ENCODE measurements around the gene THBD.

THBD gene

DNA sequence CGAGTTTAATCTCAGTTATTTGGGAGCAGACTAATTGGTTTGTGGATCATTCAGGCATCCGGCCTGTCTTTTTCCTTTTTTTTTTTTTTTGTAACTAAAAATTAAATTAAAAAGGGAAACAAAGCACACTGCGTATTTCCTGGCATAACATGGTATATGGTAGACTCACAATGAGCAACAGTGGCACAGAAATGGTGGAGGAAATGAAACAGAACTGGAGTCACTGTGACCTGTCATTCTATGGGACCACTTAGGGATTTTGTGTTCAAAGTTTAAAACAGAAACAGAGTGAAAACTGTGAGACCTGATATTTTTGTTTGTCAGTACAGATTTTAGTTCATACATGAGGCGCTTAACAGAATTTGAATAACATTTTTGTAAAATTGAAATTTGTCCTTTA is 41.4 kb upstream of the THBD start:
- H3K4me3 ChIP-seq (ENCODE audit: low read depth, low read length) = no peak overlapping the region
- TF ChIP-seq, protein P1, sequence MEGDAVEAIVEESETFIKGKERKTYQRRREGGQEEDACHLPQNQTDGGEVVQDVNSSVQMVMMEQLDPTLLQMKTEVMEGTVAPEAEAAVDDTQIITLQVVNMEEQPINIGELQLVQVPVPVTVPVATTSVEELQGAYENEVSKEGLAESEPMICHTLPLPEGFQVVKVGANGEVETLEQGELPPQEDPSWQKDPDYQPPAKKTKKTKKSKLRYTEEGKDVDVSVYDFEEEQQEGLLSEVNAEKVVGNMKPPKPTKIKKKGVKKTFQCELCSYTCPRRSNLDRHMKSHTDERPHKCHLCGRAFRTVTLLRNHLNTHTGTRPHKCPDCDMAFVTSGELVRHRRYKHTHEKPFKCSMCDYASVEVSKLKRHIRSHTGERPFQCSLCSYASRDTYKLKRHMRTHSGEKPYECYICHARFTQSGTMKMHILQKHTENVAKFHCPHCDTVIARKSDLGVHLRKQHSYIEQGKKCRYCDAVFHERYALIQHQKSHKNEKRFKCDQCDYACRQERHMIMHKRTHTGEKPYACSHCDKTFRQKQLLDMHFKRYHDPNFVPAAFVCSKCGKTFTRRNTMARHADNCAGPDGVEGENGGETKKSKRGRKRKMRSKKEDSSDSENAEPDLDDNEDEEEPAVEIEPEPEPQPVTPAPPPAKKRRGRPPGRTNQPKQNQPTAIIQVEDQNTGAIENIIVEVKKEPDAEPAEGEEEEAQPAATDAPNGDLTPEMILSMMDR (IDR thresholded peaks at IDR 0.05; ENCODE audit: insufficient read depth, low read length, missing control alignments) = no peak
- POLR2A ChIA-PET = no interaction called here
- CTCF ChIA-PET = no interaction called here
- DNase-seq (ENCODE audit: low read depth, low spot score) = no peak

DNA sequence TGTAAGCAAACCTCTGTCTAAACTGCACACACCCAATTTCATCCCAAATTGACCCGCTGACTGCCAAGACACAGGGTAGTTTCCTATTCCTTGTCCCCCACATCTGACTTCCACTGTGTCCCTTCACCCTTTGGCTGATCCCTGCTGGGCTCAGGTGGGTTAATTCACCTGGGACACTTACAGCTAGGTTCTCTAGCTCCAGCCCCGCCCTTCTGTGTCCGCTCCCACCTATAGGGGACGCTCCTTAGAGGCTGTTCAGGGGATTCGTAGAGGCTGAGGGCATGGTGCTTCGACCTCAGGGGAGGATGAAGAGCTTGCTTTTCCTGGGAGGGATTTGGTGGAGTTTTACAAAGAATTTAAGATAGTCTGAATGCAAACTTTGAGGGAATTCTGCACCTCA is 40.7 kb upstream of the THBD start:
- ChIA-PET POLR2A (no interaction called here), CTCF (no interaction called here)
- TF ChIP-seq, protein P1 (IDR thresholded peaks at IDR 0.05; ENCODE audit: insufficient read depth, low read length, missing control alignments) = no peak

DNA sequence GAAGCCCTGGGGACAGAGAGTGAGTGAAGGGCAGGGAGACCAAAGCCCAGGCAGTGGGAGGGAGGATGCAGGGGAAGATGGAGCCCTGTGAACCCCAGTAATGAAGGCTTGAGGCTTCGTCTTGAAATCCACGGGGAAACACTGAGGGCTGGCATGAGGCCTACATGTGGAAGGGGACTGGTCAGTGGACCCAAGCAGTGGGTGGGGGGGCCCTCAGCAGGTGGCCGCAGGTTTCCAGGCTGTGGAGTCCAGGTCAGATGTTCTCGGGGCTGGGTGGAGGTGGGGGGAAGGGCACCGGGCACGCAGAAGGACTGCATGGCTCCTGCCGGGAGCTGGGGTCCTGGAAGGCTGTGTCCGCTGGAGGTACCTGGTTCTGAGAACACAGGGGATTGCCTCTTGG is 39.4 kb upstream of the THBD start:
- POLR2A ChIA-PET = no interaction called here
- TF ChIP-seq, protein P1 (IDR thresholded peaks at IDR 0.05; ENCODE audit: insufficient read depth, low read length, missing control alignments) = no peak
- no peak for DNase-seq (ENCODE audit: low read depth, low spot score)
- CTCF ChIA-PET = no interaction called here
- no peak overlapping the region for H3K4me3 ChIP-seq (ENCODE audit: low read depth, low read length)

More for the DNA sequence above, 40.7 kb upstream of the THBD start:
- no peak overlapping the region for H3K4me3 ChIP-seq (ENCODE audit: low read depth, low read length)
- DNase-seq (ENCODE audit: low read depth, low spot score) = no peak

DNA sequence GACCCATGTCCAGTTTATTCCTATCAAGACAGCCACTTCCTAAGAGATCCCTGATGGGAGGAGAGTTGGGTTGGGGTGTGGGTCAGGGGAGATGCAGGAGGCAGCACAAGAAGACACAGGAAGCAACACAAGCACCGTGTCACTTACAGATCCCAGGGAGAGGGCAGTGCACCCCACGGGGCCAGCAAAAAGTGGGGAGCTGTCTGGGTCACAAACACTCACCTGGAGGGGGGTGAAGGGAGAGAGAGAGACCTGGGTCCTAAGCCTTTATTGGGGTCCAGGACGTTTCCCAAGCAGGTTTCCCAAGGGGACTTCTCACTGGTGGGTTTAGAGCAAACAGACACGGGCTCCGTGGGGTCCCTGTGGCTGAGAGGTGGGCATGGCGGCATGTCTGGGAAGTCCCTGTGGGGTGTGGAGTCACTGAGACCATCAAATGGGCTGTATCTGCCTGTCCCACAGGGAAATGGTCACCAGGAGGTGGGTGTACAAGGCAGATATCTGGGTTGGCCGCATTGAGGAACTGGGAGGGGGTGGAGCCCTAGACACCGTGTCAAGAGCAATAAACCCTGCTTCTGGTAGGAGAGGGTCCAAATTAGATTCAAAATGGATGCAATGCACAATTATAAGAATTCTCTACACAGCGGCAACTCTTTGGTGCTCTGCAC is 38.2 kb upstream of the THBD start:
- POLR2A ChIA-PET = no interaction called here
- no peak for DNase-seq (ENCODE audit: low read depth, low spot score)

DNA sequence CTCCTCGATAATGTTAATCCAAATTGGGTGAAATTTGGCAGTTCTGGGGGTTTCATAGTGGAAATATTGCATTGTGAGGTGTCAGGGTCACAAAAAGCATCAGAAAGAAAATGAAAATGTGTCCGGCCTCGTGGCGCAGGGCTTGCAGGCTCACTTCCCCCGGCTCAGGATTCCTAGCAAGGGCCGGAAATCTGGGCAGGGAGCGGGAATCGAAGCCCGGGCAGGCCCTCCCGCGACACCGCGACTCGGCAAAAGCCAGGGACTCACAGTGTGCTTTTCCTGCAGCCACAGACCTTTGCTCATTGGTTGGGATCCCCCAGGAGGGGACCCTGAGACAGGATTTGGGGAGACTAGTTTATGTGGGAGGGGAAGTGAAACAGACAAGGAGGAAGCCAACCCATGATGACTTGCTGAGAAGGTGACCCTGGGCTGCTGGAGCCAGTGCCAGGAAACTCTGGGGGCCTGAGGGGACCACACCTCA is 37.5 kb upstream of the THBD start:
- DNase-seq (ENCODE audit: low read depth, low spot score) = no peak
- POLR2A ChIA-PET = no interaction called here

More for the DNA sequence above, 38.2 kb upstream of the THBD start:
- TF ChIP-seq, protein P1 (IDR thresholded peaks at IDR 0.05; ENCODE audit: insufficient read depth, low read length, missing control alignments) = no peak
- CTCF ChIA-PET = no interaction called here
- H3K4me3 ChIP-seq (ENCODE audit: low read depth, low read length) = no peak overlapping the region

DNA sequence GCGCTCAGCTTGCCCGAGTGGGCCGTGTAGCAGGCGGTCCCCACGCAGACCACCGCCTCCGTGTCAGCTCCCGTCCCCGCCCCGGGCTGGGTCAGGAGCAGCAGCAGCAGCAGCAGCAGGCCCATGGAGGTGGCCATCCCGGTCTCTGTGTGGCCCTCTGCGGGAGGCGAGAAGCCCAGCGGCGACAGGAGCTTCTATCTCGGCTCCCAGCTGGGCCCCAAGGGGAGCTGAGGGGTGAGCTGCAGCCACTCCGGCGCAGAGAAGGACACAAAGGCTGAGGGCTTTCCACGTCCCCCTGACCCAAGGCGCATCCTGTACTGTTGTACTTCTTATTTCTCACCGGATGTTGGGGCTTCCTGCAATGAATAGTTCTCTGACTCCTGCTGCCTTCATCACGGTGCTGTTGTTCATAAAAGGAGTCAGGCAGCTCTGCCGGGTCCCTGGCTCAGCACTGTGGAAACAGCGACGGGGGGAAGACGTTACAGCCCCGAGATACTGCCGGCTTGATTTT is 36.6 kb upstream of the THBD start, which contains the start of gene CD93:
TSS of gene CD93 (minus strand) at position 269 of the 511 bp plus-strand sequence. CDS start at position 137, 132 bp downstream.
- DNase-seq (ENCODE audit: low read depth, low spot score) = no peak
- H3K4me3 ChIP-seq (ENCODE audit: low read depth, low read length) = no peak within 1 kb of the TSS
- CTCF ChIA-PET = interaction anchor here (0.9 kb wide), 1 partner anchor 24 kb away, joined by 4 read pairs; no protein-coding TSS in a partner anchor

More for the DNA sequence above, 37.5 kb upstream of the THBD start:
- TF ChIP-seq, protein P1 (IDR thresholded peaks at IDR 0.05; ENCODE audit: insufficient read depth, low read length, missing control alignments) = no peak
- CTCF ChIA-PET = no interaction called here
- H3K4me3 ChIP-seq (ENCODE audit: low read depth, low read length) = no peak overlapping the region

More for the DNA sequence above, 36.6 kb upstream of the THBD start, which contains the start of gene CD93:
- TF ChIP-seq, protein P1 (IDR thresholded peaks at IDR 0.05; ENCODE audit: insufficient read depth, low read length, missing control alignments) = no peak
- POLR2A ChIA-PET = no interaction called here
